Mammary epithelial cell (primary cell): Measurements from ENCODE around the gene NOVA1.

ENCODE experiments used
- EZH2 ChIP-seq: IDR thresholded peaks from 2 replicates; pipeline ENCODE4 v1.6.1; 2012; ENCODE audit warnings: low read length, inconsistent platforms, borderline replicate concordance
- TF ChIP-seq, protein P1 (sequence below), 2 donors: IDR thresholded peaks in 1 of 2; conservative IDR thresholded peaks in 1 of 2; 2 replicates each; pipeline ENCODE4 v1.5.1; 2011 to 2012; ENCODE audit warnings: inconsistent platforms in 2 of 2, low read length in 2 of 2, mild to moderate bottlenecking in 2 of 2, control low read depth in 1 of 2, low read depth in 1 of 2; ENCODE audit not compliant: insufficient read depth in 1 of 2; ENCODE audit errors: extremely low read depth in 1 of 2

DNA sequence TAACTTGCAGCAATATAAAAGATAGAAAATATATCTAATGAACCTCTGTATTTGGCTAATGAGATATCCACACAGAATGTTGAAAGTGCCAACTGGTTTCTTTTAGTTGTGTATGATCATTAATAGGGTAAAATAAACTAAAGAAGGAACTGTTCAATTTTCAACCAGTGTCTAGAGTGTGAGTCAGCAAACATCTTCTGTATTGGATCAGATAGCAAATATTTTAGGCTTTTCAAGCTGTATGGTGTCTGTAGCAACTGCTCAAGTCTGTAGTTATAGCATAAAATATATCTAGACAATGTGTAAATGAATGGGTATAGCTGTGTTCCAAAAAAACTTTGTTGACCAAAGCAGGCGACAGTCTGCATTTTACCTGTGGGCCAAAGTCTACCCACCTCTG, 23.5 kb upstream of the NOVA1 start:
- TF ChIP-seq, protein P1, sequence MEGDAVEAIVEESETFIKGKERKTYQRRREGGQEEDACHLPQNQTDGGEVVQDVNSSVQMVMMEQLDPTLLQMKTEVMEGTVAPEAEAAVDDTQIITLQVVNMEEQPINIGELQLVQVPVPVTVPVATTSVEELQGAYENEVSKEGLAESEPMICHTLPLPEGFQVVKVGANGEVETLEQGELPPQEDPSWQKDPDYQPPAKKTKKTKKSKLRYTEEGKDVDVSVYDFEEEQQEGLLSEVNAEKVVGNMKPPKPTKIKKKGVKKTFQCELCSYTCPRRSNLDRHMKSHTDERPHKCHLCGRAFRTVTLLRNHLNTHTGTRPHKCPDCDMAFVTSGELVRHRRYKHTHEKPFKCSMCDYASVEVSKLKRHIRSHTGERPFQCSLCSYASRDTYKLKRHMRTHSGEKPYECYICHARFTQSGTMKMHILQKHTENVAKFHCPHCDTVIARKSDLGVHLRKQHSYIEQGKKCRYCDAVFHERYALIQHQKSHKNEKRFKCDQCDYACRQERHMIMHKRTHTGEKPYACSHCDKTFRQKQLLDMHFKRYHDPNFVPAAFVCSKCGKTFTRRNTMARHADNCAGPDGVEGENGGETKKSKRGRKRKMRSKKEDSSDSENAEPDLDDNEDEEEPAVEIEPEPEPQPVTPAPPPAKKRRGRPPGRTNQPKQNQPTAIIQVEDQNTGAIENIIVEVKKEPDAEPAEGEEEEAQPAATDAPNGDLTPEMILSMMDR (conservative IDR thresholded peaks at IDR 0.05 in 1 of 2, IDR thresholded peaks at IDR 0.05 in 1 of 2; ENCODE audit: extremely low read depth in 1 of 2, insufficient read depth in 1 of 2, low read depth in 1 of 2, low read length in 2 of 2): no peak
- no peak for TF ChIP-seq EZH2
